Measurements from ENCODE around the gene GABPB2.
"Not testable (repeated sequence)": the region's sequence is repeated elsewhere in the genome, so short reads cannot be mapped to it uniquely, and the experiment has no call there.

The GABPB2 gene

DNA sequence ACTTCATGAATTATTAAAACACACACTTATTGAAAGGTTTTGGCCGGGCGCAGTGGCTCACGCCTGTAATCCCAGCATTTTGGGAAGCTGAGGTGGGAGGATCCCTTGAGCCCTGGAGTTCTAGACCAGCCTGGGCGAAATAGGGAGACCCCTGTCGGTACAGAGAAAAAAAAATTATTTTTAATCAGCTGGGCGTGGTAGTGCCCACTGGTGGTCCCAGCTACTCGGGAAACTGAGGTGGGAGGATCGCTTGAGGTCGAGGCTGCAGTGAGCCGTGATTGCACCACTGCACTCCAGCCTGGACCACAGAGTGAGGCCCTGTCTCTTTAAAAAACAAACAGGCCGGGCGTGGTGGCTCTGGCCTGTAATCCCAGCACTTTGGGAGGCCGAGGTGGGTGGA lies 1.7 kb downstream of the GABPB2 start:
- Mint-ChIP-seq H3K9me3 (no peaks in the 10 kb centered on the region), H3K27me3 (no peaks in the 10 kb centered on the region), H3K27ac (no peak overlapping the region), H3K4me1 (peaks cover 2 to 7% of the 10 kb centered on the region in 2 donors), H3K4me3 (no peak overlapping the region), H3K36me3 (peaks cover 10 to 11% of the 10 kb centered on the region in 2 donors)
- ATAC-seq (replicated peaks) = no peak
- DNase-seq = no peak

DNA sequence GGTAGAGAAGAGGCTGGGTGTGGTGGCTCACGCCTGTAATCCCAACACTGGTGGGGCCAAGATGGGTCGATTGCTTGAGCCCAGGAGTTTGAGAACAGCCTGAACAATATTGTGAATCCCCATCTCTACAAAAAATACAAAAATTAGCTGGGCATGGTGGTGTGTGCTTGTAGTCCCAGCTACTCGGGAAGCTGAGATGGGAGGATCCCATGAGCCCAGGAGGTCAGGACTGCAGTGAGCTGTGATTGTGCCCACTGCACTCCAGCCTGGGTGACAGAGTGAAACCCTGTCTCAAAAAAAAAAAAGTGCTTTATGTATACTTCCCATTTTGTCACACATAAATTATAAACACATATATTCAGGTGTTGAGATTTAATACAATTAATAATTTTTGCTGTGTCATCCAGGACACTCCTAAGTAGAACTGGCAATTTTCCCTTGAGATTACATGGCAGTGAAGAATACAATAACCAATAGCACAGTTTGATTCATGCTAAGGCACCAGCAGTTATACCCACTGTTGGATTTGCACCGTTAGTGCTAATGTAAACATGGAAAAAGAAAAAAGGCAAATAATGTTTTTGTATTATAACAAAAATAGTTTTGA lies 15.5 kb downstream of the GABPB2 start:
- no peaks in the 10 kb centered on the region for H3K27me3 Mint-ChIP-seq
- DNase-seq (no peak), ATAC-seq (replicated peaks) (no peak)
- H3K4me1 Mint-ChIP-seq = peaks cover 3 to 10% of the 10 kb centered on the region in 2 donors
- H3K9me3 Mint-ChIP-seq = no peaks in the 10 kb centered on the region
- peaks cover 5 to 7% of the 10 kb centered on the region in 2 donors for H3K36me3 Mint-ChIP-seq
- no peak overlapping the region for H3K4me3 Mint-ChIP-seq
- H3K27ac Mint-ChIP-seq = no peak overlapping the region

DNA sequence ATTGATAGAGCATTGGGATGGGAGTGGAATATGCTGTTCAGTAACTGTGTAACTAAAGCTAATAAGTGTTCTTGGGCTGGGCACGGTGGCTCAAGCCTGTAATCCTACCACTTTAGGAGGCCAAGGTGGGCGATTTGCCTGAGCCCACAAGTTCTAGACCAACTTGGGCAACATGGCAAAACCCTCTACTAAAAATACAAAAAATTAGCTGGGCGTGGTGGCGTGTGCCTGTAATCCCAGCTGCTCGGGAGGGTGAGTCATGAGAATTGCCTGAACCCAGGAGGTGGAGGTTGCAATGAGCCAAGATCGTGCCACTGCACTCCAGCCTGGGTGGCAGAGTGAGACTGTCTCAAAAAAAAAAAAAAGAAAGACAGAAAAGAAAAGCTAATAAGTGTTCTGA lies 26.9 kb downstream of the GABPB2 start:
- H3K27me3 Mint-ChIP-seq; DNase-seq; H3K9me3 Mint-ChIP-seq; H3K4me1 Mint-ChIP-seq; H3K4me3 Mint-ChIP-seq; H3K27ac Mint-ChIP-seq; ATAC-seq (replicated peaks): not testable (repeated sequence)
- peaks cover 0 to 10% of the 10 kb centered on the region in 2 donors for H3K36me3 Mint-ChIP-seq

DNA sequence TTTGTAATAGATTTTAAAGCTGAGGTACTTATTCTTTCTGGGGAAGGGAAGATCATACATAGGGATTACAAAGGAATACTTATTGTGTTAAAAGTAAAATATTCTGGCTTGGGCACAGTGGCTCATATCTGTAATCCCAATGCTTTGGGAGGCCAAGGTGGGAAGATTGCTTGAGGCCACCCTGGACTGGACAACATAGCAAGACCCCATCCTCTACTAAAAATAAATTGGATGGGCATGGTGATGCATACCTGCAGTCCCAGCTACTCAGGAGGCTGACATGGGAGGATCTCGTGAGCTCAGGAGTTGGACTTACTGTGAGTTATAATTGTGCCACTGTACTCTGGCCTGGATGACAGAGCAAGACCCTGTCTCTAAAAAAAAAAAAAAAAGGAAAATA lies 27.6 kb downstream of the GABPB2 start:
- H3K4me3 Mint-ChIP-seq = no peak overlapping the region
- DNase-seq (no peak), ATAC-seq (replicated peaks) (no peak)
- no peaks in the 10 kb centered on the region for H3K9me3 Mint-ChIP-seq
- peaks cover 0 to 6% of the 10 kb centered on the region in 2 donors for H3K36me3 Mint-ChIP-seq
- no peaks in the 10 kb centered on the region for H3K4me1 Mint-ChIP-seq
- no peaks in the 10 kb centered on the region for H3K27me3 Mint-ChIP-seq
- H3K27ac Mint-ChIP-seq = no peak overlapping the region

DNA sequence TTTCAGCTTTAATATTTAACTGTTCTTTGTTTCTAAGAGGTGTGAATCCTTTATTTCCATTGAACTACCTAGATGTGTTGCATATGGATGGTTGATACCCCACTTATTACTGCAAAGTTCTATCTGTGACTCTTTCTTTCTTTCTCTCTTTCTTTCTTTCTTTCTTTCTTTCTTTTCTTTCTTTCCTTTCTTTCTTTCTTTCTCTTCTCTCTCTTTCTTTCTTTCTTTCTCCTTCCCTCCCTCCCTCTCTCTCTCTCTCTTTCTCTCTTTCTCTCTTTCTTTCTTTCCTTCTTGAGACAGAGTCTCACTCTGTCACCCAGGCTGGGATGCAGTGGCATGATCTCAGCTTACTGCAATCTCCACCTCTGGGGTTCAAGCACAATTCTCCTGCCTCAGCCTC lies 34.1 kb downstream of the GABPB2 start:
- H3K9me3 Mint-ChIP-seq = no peaks in the 10 kb centered on the region
- H3K4me1 Mint-ChIP-seq = no peaks in the 10 kb centered on the region
- no peak overlapping the region for H3K4me3 Mint-ChIP-seq
- no peak for ATAC-seq (replicated peaks)
- no peak for DNase-seq
- peaks cover 7% of the 10 kb centered on the region in 2 donors for H3K36me3 Mint-ChIP-seq
- H3K27ac Mint-ChIP-seq = no peak overlapping the region
- H3K27me3 Mint-ChIP-seq = no peaks in the 10 kb centered on the region

DNA sequence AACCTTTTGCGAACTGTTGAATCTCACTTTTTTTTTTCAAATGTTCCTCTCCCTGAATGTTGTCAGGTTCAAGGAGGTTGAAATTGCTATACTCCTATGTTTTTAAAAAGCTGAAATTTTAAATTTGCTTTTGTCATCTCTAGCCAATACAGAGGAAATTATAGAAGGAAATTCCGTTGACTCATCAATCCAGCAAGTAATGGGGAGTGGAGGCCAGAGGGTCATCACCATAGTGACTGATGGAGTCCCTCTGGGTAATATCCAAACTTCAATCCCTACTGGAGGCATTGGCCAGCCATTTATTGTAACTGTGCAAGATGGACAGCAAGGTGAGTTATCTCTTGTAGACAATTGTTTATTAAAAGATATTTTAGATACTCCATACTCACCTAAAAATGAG lies 36.3 kb downstream of the GABPB2 start:
- Mint-ChIP-seq H3K9me3 (no peaks in the 10 kb centered on the region), H3K36me3 (peaks cover 9 to 11% of the 10 kb centered on the region in 2 donors), H3K27ac (no peak overlapping the region), H3K4me1 (no peaks in the 10 kb centered on the region), H3K27me3 (no peaks in the 10 kb centered on the region), H3K4me3 (no peak overlapping the region)
- ATAC-seq (replicated peaks) (no peak), DNase-seq (no peak)

DNA sequence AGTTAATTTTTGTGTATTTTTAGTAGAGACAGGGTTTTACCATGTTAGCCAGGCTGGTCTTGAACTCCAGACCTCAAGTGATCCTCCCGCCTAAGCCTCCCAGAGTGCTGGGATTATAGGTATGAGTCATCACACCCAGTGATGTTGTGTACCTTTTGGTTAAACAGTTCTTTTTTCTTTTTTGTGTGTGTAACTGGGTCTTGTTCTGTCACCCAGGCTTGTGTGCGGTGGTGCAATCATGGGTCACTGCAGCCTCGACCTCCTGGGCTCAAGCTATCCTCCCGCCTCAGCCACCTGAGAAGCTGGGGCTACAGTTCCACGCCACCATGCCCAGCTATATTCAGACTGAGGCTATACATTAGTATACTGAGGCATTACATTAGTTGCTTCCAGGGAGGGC lies 37.8 kb downstream of the GABPB2 start:
- no peak for ATAC-seq (replicated peaks)
- Mint-ChIP-seq H3K36me3 (peaks cover 9 to 11% of the 10 kb centered on the region in 2 donors), H3K4me3 (no peak overlapping the region), H3K4me1 (no peaks in the 10 kb centered on the region), H3K27ac (no peak overlapping the region), H3K27me3 (no peaks in the 10 kb centered on the region), H3K9me3 (no peaks in the 10 kb centered on the region)
- no peak for DNase-seq

DNA sequence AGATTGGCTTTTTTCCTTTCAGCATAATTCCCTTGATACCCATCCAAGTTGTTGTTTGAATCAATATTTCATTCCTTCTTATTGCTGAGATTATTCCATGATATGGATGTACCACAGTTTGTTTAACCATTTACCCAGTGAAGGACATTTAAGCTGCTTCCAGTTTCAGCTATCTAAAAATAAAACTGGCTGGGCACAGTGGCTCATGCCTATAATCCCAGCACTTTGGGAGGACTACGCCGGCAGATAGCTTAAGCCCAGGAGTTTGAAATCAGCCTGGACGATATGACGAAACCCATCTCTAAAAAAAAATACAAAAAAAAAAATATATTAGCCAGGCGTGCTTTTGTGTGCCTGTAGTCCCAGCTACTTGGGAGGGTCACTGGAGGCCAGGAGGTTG lies 43.3 kb downstream of the GABPB2 start:
- ATAC-seq (replicated peaks) (no peak), DNase-seq (no peak)
- Mint-ChIP-seq H3K36me3 (peaks cover 7 to 12% of the 10 kb centered on the region in 2 donors), H3K4me1 (no peaks in the 10 kb centered on the region), H3K9me3 (no peaks in the 10 kb centered on the region), H3K4me3 (no peak overlapping the region), H3K27ac (no peak overlapping the region), H3K27me3 (no peaks in the 10 kb centered on the region)

DNA sequence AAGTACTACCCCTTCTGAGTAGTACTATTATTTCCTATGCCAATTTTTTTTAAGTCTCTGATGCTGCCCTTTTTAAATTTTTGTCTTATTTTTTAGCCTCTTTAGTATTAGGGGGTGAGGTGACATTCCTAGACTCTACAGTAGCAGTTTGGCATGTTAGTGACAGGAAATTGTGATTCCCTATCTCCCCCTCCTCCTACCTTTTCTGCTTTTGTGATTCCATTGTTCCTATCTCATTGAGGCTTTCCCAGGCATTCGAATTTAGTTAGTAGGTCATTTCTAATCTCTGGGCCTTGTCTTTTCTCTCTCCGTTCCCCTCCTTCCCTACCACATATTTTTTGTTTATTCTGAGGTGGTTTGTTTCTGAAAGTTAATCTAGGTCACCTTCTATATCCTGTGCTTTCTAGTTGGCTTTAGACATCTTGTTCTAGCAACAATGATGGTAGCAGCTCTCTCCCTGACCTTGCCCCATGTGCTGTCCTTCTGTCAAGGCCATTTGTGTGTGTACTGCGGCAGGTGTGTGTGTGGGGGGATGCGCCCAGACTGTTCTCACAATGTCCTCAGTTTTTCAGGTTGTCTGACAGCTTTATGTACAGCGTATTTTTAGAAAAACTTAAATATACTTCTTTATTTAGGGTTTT lies 54.3 kb downstream of the GABPB2 start:
- H3K27ac Mint-ChIP-seq = no peak overlapping the region
- H3K4me1 Mint-ChIP-seq = no peaks in the 10 kb centered on the region
- no peaks in the 10 kb centered on the region for H3K27me3 Mint-ChIP-seq
- ATAC-seq (replicated peaks) = no peak
- no peaks in the 10 kb centered on the region for H3K9me3 Mint-ChIP-seq
- no peak overlapping the region for H3K4me3 Mint-ChIP-seq
- H3K36me3 Mint-ChIP-seq = peaks cover 0 to 21% of the 10 kb centered on the region in 2 donors
- DNase-seq = no peak

DNA sequence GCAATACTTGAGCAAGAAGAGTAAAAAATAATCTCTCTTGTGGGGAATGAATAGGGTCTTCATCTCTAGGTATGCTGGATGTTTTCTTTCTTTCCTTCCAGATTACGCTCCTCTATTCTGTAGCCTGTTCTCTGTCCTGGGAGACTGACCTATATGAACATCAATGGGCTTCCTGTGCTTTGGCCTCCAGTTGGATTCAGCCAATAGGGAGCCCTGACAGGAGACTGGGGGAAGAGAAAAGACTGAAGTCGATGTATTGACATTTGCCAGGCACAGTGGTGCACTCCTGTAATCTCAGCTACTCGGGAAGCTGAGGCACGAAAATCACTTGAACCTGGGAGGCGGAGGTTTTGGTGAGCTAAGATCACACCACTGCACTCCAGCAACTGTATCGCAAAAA lies 58.2 kb downstream of the GABPB2 start:
- Mint-ChIP-seq H3K27ac (no peak overlapping the region), H3K4me3 (no peak overlapping the region), H3K9me3 (no peaks in the 10 kb centered on the region), H3K36me3 (peaks cover 0 to 10% of the 10 kb centered on the region in 2 donors), H3K27me3 (no peaks in the 10 kb centered on the region), H3K4me1 (peaks cover 3 to 7% of the 10 kb centered on the region in 2 donors)
- ATAC-seq (replicated peaks) (no peak), DNase-seq (no peak)

DNA sequence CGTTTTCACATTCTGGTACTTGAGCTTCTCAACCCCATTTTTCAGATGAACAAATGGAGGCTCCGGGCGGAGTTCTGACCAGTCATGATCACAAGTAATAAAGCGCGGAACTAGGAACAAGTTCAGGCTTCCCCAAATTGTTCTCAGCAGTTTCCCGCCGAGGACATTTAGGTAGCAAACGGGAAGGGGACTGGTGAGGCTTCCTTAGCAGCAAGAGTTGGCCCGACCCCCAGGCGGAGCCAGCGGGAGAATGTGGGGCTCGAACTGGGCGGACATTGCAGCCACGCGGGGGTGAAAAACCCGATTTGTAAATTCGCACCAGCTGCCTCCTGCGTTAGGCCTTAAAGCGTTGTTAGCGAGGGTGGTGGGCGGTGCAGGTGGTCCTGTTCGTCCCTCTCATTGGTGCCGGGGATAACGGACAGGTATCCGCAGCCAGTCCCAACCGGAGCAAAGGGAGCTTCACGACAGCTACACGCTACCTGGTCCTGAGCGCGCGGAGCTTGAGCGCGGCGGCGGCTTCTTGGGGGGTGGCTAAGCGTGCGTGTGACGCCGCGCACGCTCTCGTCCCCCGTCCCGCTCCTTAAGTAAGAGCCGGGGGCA lies 60.5 kb downstream of the GABPB2 start:
- Mint-ChIP-seq H3K4me3 (peak overlapping the region; percentile 79 to 81), H3K9me3 (no peaks in the 10 kb centered on the region), H3K4me1 (peaks cover 3 to 7% of the 10 kb centered on the region in 2 donors), H3K27ac (peak overlapping the region; percentile 91), H3K27me3 (no peaks in the 10 kb centered on the region), H3K36me3 (no peaks in the 10 kb centered on the region)
- DNase-seq (peak; percentile 84), ATAC-seq (replicated peaks) (peak; percentile 100)

DNA sequence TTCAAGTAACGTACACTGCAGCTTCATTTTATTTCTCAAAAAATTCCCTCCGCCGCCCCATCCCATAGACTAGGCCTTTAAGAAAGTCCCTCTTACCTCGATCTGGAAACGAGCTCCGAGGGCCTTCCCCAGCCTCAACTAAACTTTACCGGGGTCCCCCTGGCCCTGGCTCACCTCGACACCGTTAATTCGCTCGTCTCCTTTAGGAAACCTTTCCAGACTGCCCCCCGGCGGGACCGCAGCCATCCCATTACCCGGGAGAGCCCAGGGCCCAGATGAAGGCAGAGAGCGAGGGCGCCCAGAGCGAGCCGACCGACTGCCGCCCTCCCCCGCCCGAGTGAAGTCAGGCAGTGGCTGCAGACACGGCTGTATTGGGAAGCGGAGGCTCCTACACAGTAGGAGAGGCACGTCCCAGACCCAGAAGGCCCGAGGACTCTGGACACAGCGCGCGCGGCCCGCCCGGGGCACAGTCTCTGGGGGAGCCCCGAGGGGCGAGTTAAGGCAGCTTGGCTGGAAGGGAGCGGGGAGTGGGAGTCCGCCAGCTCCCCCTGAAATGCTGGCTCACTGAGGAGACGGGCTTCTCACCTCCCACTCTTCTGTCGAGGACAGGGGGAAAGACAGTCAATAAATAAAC lies 61.3 kb downstream of the GABPB2 start:
- Mint-ChIP-seq H3K4me3 (peak overlapping the region; percentile 79 to 81), H3K36me3 (no peaks in the 10 kb centered on the region), H3K27ac (peak overlapping the region; percentile 91), H3K27me3 (no peaks in the 10 kb centered on the region), H3K4me1 (peaks cover 3 to 7% of the 10 kb centered on the region in 2 donors), H3K9me3 (peaks cover 0 to 2% of the 10 kb centered on the region in 2 donors)
- no peak for DNase-seq
- no peak for ATAC-seq (replicated peaks)

DNA sequence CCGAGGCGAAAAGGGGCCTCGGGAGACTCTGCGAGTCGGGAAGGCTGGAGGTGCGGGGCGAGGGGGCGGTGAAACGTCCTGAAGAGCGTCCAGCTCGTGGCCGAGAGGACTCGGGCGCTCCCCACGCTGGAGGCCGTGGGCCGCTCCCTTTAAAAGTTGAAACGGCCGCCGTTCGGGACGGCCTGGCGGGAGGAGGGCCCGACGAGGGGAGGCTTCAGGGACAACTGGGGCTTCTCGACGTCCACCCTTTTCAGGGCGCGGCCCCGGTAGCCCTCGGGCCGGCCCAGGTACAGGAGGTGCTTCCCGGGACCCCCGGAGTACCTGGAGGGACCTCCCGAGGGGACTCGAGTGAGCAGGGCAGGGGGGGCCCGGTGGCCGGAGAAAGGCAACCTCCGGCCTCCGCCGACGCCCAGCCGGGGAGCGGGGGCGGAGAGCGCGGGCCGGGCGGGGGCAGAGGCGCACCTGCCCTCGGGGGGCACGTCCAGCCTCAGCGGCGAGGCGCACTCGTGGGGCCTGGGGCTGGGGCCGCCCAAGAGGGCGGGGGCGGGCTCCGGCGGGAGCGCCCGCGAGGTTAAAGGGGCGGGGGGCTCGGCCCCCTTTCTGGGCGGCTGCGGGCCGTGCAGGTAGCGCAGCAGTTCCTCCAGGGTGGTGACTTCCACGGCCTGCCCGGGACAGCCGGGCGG lies 61.9 kb downstream of the GABPB2 start:
- H3K27me3 Mint-ChIP-seq = no peaks in the 10 kb centered on the region
- peaks cover 3 to 7% of the 10 kb centered on the region in 2 donors for H3K4me1 Mint-ChIP-seq
- DNase-seq (no peak), ATAC-seq (replicated peaks) (no peak)
- H3K36me3 Mint-ChIP-seq = no peaks in the 10 kb centered on the region
- no peak overlapping the region for H3K4me3 Mint-ChIP-seq
- H3K9me3 Mint-ChIP-seq = peaks cover 0 to 2% of the 10 kb centered on the region in 2 donors
- H3K27ac Mint-ChIP-seq = no peak overlapping the region

DNA sequence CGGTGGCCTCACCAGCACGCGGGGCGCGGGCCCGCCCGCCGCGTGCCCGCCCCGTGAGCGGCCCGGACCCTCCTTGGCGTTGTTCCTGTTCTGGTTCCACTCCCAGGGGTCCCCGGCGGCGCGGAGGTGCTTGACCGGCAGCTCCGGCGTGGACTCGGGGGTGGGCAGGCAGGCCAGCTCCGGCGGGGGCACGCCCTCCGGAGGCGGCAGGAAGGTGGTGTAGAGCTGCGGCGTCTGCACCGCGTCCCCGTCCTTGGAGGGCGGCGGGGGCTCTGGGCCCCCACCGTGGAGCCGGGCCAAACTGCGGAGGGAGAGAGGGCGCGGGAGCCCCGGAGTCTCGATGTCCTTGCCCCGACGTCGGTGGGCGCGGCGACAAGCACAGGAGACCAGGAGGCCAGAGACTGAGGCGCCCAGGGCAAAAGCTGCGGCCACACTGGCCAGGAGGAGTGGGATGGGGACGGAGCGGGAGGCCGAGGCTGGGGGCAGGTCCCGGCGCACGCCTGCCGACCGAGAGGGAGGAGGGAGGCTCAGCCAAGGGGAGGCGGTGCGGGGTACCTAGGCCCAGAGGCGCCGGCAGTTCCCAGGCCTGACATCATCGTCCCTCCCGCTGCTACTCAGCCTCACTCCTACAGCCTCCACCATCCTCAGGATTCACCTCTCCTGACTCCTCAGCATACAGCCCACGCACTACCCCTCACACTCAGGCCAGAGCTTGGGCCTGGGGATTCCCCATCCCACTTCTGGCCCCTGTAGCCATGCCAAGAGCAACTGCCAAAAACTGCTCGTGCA lies 62.7 kb downstream of the GABPB2 start:
- Mint-ChIP-seq H3K27ac (no peak overlapping the region), H3K36me3 (no peaks in the 10 kb centered on the region), H3K27me3 (no peaks in the 10 kb centered on the region), H3K4me3 (no peak overlapping the region), H3K4me1 (peaks cover 3 to 7% of the 10 kb centered on the region in 2 donors), H3K9me3 (peaks cover 0 to 2% of the 10 kb centered on the region in 2 donors)
- ATAC-seq (replicated peaks) = no peak
- DNase-seq = no peak
